Heart left ventricle (tissue), 16 donors: ENCODE data around the gene ULBP3. TPM values are rescaled to one million over a fixed set of nuclear protein-coding genes. Genes with fewer than 3 reads are reported as not detected.
"Not testable (repeated sequence)": the region's sequence is repeated elsewhere in the genome, so short reads cannot be mapped to it uniquely, and the experiment has no call there.

ENCODE experiments used
- ATAC-seq, 4 donors: fragments of 200-7000 bp; cut with Tn5 transposase; one replicate each; pipeline ENCODE4 v1.9.1; 2020 to 2022; ENCODE audit warnings: moderate library complexity in 4 of 4, mild to moderate bottlenecking in 3 of 4, moderate number of reproducible peaks in 1 of 4
- DNase-seq, 5 donors: peaks; one replicate each; pipeline ENCODE4 v3.0.0-alpha.2; 2020
- H3K27ac ChIP-seq, 12 donors: fragments of 200-600 bp; sonication (generic) in 4 of 12; one replicate each; pipeline versions ENCODE4 v1.5.0 to v1.8.0; 2016 to 2022; ENCODE audit warnings: mild to moderate bottlenecking in 2 of 12
- H3K27me3 ChIP-seq, 9 donors: fragments of 200-600 bp; sonication (generic) in 2 of 9; one replicate each; pipeline versions ENCODE4 v1.5.1 to v1.8.0; 2016 to 2022; ENCODE audit warnings: mild to moderate bottlenecking in 3 of 9
- H3K36me3 ChIP-seq, 9 donors: fragments of 200-600 bp; sonication (generic) in 2 of 9; one replicate each; pipeline versions ENCODE4 v1.5.0 to v1.8.0; 2018 to 2022; ENCODE audit warnings: mild to moderate bottlenecking in 2 of 9
- H3K4me1 ChIP-seq, 12 donors: fragments of 200-600 bp; sonication (generic) in 4 of 12; one replicate each; pipeline versions ENCODE4 v1.5.0 to v1.8.0; 2016 to 2022; ENCODE audit warnings: mild to moderate bottlenecking in 3 of 12
- H3K4me3 ChIP-seq, 12 donors: fragments of 200-600 bp; sonication (generic) in 4 of 12; one replicate each; pipeline versions ENCODE4 v1.5.0 to v1.8.0; 2017 to 2022; ENCODE audit warnings: mild to moderate bottlenecking in 9 of 12, moderate library complexity in 4 of 12
- H3K9me3 ChIP-seq, 12 donors: fragments of 200-600 bp; sonication (generic) in 4 of 12; one replicate each; pipeline versions ENCODE4 v1.5.0 to v1.8.0; 2016 to 2022; ENCODE audit warnings: mild to moderate bottlenecking in 1 of 12
- POLR2A ChIP-seq, 2 donors: fragments of 450-650 bp; IDR thresholded peaks; one replicate each; pipeline ENCODE4 v1.6.1; 2017; ENCODE audit warnings: antibody characterized with exemption in 2 of 2, mild to moderate bottlenecking in 2 of 2, moderate library complexity in 2 of 2
- WGBS, 4 donors: extraction: QIAGEN DNeasy Blood & Tissue Kit in 2 of 4; methylation state at CpG; one replicate each; pipeline versions ENCODE4 v1.1.5 to v1.1.7; 2013 to 2018; 5-methylcytosine and 5-hydroxymethylcytosine counted together
- intact Hi-C, 10 donors: fragments of 100-400 bp; cut with DNase I; formaldehyde crosslinking; loops; one replicate each; pipeline versions ENCODE4 v1.11.1 to v1.14.2; 2022
- polyA plus RNA-seq, 2 donors: library from polyadenylated mRNA; stranded (reverse); fragments of 200-250 nt; gene quantifications; one replicate each; pipeline ENCODE4 v1.2.3, GENCODE V29; 2013
- total RNA-seq, 9 donors: library from RNA; depleted of rRNA in 2 of 9; stranded (reverse); fragments of >200 nt in 2 of 9; fragmentation: NEBNext Ultra II Directional in 3 of 9; extraction: Animal tissue kit (Norgen Biotek cat#: 25700) in 3 of 9; gene quantifications; one replicate each; pipeline versions ENCODE4 v1.1.0 to v1.2.4, GENCODE V29; 2016 to 2023
- TF ChIP-seq, protein P1 (sequence below), 12 donors: fragments of 200-600 bp; sonication (generic) in 4 of 12; IDR thresholded peaks; one replicate each; pipeline versions ENCODE4 v1.5.0 to v1.8.0; 2018 to 2022; ENCODE audit warnings: antibody characterized with exemption in 12 of 12, mild to moderate bottlenecking in 5 of 12
- donor health status: ischemic (EF 13 %, LVEDD 7.1; RV severe dilation, severe dysfunction).
- donor health status: healthy with polysubstance abuse.
- donor health status: DM: no; HTN: yes; CAD: no.
- donor health status: DM: no; HTN: no; CAD: no.
- donor health status: ischemic (EF 25% LVEDD 6.9; RV normal size, moderate dysfunction).
- donor health status: ischemic (EF 25% LVEDD 5.7; RV mildly dilated, moderate dysfunction).
- donor health status: healthy.
- donor health status: DM: yes; HTN: yes; CAD: no.
- donor health status: ischemic (EF 35%, LVEDD 5.7; RV mildly dilated, moderate dysfunction).
- donor health status: nonischemic (EF 11% LVEDD 7.7; RV severe dilation, severe dysfunction).
- donor health status: DM: yes; HTN: yes; CAD: no.
- donor health status: PGD.
- donor health status: ischemic (EF 29% LVEDD 5.4; RV normal size, mild dysfunction).
- donor health status: nonischemic (EF 23%, LVEDD 6.1; RV moderate dilation, normal function).

The ULBP3 gene
- total and polyA plus RNA-seq, 11 donors: 0.72 to 3.6 (median 1.3) TPM; not detected in 1

DNA sequence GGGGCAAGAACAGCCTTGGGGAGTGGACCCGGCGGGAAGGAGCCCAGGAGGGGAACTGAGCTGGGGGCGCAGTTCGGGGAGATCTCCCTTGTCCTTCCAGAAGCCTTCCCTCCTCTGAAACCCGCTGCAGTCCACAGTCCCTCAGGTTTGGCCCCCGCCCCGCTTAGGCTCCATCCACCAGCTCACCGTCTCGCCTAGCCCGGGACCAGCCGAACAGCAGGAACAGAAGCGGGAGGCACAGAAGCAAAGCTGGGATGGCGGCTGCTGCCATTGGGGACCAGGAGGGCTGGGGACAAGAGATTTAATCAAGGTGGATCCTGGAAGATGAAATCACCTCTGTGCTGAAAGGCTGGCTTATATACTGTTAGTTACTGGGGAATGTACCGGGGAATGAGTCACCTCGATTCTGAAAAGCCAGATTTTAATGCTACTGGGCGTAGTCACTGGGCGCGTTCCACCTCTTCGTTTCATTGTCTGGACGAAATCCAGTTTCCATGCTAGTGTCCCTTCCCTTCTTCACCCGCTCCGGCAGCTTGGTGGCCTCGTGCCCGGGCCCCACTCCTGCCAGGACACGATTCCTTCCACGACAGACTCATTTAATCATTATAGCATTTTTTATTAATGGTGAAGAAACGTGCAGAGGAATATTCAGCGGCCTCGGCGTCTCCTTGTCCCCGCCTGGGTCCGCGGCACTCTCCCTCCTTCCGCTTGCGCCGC lies 43.6 kb downstream of the ULBP3 start, which contains the start of gene RAET1L:
TSS of gene RAET1L (minus strand) at position 332 of the 717 bp plus-strand sequence. CDS start at position 271, 61 bp downstream.
- Histone ChIP-seq H3K27ac (no peak within 1 kb of the TSS), H3K4me3 (peak within 1 kb of the TSS in 10 of 12 donors; percentile 5 to 46 (median 33)), H3K27me3 (peaks cover 9 to 45% (median 28%) of the 10 kb centered on the region in 9 donors), H3K9me3 (no peaks in the 10 kb centered on the region), H3K36me3 (no peaks in the 10 kb centered on the region), H3K4me1 (peaks cover 0 to 14% (median 11%) of the 10 kb centered on the region in 12 donors)
- intact Hi-C loops: loop anchor here in 1 of 10 donors (10.0 kb wide), 1 partner anchor 191 kb away; no protein-coding TSS in a partner anchor
- no peak for TF ChIP-seq POLR2A (IDR thresholded peaks at IDR 0.05)
- TF ChIP-seq, protein P1, sequence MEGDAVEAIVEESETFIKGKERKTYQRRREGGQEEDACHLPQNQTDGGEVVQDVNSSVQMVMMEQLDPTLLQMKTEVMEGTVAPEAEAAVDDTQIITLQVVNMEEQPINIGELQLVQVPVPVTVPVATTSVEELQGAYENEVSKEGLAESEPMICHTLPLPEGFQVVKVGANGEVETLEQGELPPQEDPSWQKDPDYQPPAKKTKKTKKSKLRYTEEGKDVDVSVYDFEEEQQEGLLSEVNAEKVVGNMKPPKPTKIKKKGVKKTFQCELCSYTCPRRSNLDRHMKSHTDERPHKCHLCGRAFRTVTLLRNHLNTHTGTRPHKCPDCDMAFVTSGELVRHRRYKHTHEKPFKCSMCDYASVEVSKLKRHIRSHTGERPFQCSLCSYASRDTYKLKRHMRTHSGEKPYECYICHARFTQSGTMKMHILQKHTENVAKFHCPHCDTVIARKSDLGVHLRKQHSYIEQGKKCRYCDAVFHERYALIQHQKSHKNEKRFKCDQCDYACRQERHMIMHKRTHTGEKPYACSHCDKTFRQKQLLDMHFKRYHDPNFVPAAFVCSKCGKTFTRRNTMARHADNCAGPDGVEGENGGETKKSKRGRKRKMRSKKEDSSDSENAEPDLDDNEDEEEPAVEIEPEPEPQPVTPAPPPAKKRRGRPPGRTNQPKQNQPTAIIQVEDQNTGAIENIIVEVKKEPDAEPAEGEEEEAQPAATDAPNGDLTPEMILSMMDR (IDR thresholded peaks at IDR 0.05): no peak
- no peak for DNase-seq
- 4 to 7% (median 5%) methylated on average over 24 to 36 of the region's 36 CpGs for WGBS, 4 donors
- peak in 3 of 4 donors; percentile 49 to 79 (median 62) for ATAC-seq

DNA sequence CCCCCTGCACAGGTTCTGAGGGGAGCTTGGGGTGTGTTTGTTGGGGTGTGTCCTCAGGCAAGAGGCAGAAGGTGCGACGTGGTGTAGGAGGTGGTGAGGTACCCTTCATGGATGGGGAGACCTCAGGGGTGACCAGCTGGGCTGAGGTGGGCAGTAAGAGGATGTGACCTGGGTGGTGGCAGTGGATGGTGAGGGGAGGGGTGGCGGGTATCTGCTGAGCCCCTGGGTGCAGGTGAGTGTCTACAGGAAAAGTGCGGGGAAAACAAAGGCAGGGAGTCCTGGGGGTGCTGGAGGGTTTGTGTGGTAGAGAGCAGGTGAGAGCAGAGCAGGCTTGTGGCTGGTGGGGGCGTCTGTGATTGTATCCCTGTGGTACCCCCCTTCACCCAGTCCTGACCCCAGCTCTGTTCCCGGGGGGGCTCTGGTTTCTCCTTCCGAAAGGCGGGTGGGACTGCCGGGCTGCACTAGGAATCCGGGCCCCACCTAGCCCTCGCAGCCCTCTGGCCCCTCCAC lies 44.2 kb downstream of the ULBP3 start:
- H3K4me1 ChIP-seq: peaks cover 0 to 14% (median 11%) of the 10 kb centered on the region in 12 donors
- H3K9me3 ChIP-seq: no peaks in the 10 kb centered on the region
- intact Hi-C loops: loop anchor here in 1 of 10 donors (10.0 kb wide), 1 partner anchor 190 kb away; no protein-coding TSS in a partner anchor
- no peaks in the 10 kb centered on the region for H3K36me3 ChIP-seq
- H3K4me3 ChIP-seq: no peak overlapping the region
- 37 to 47% (median 39%) methylated on average over 11 of the region's 11 CpGs for WGBS, 4 donors
- no peak for ATAC-seq
- DNase-seq: no peak
- peaks cover 9 to 45% (median 28%) of the 10 kb centered on the region in 9 donors for H3K27me3 ChIP-seq
- H3K27ac ChIP-seq: no peak overlapping the region
- TF ChIP-seq, protein P1 (IDR thresholded peaks at IDR 0.05): no peak
- no peak for TF ChIP-seq POLR2A (IDR thresholded peaks at IDR 0.05)

DNA sequence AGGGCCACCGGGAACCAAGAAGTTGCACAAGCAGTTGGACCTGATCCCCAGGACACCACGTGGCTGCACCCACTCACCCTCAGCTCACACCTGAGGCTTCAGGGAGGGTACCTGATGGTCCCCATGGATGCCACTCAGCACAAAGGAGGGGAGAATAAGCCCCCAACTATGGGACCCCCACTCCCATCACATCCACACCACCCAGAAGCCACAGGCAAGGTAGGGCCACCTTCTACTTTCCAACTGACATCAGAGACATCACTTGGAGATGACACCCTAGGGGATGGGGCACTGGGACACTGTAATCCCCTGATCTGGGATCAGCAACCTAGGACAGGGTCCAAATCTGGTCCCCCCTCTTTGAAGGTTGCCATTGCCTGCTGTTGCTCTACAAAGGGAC lies 44.9 kb downstream of the ULBP3 start:
- not testable (repeated sequence) for H3K27ac ChIP-seq, H3K9me3 ChIP-seq, H3K36me3 ChIP-seq, H3K4me3 ChIP-seq, ATAC-seq, DNase-seq
- WGBS, 4 donors: 76 to 80% (median 78%) methylated on average over 1 to 2 of the region's 2 CpGs; no CpG with 5 or more reads in 1 of the 4 donors
- Histone ChIP-seq H3K4me1 (peaks cover 0 to 14% (median 11%) of the 10 kb centered on the region in 12 donors), H3K27me3 (peaks cover 9 to 47% (median 31%) of the 10 kb centered on the region in 9 donors)
- intact Hi-C loops: loop anchor here in 1 of 10 donors (10.0 kb wide), 1 partner anchor 189 kb away; no protein-coding TSS in a partner anchor

DNA sequence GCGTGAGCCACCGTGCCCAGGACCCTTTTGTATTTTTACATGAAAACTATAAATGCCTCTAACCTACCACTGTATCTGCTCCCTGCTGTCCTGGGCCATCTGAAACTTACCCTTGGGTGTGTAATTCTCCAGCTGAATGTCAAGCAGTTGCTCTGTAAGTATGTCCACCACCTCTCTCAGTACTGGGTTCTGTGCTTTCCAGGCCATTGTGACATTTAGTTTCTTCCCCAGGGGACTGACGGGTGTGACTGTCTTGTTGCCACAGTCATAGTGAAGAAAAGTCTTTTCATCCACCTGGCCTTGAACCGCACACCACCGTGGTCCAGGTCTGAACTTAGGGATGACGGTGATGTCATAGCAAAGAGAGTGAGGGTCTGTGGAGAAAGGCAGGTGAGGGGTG lies 47.1 kb downstream of the ULBP3 start:
- H3K27me3 ChIP-seq: peaks cover 7 to 56% (median 43%) of the 10 kb centered on the region in 9 donors

More for the DNA sequence above, 47.1 kb downstream of the ULBP3 start:
- ATAC-seq, H3K9me3 ChIP-seq, H3K4me3 ChIP-seq, DNase-seq, H3K36me3 ChIP-seq, H3K27ac ChIP-seq: not testable (repeated sequence)
- H3K4me1 ChIP-seq: peaks cover 0 to 14% (median 11%) of the 10 kb centered on the region in 12 donors
- whole genome bisulfite sequencing, 4 donors: 85 to 95% (median 88%) methylated on average over 2 to 3 of the region's 6 CpGs
- intact Hi-C loops: loop anchor here in 1 of 10 donors (10.0 kb wide), 1 partner anchor 187 kb away; no protein-coding TSS in a partner anchor
